HepG2 (cell line): Measurements from ENCODE around the gene RNF150. TPM values are rescaled to one million over a fixed set of nuclear protein-coding genes. Genes with fewer than 3 reads are reported as not detected.

Source experiments
- ATAC-seq: fragments of 200-7000 bp; cut with Tn5 transposase; 3 replicates; pipeline ENCODE4 v1.9.1; 2020; ENCODE audit warnings: mild to moderate bottlenecking, moderate library complexity
- BruUV-seq: library from RNA; stranded (reverse); fragments of 400-500 nt; replicated peaks from 2 replicates; lab custom pipeline; 2021; lab: Mats Ljungman, UMichigan
- CTCF ChIA-PET: fragments of 300-600 bp; formaldehyde crosslinking; extraction: SDS; loops from one replicate; lab custom pipeline; 2021; ENCODE audit warnings: low total read pairs, inconsistent platforms, low intra/inter-chr PET ratio; lab: Yijun Ruan, JAX
- POLR2A ChIA-PET: fragments of 350-600 bp; sonication (Branson Sonifier 250); formaldehyde crosslinking; loops from one replicate; lab custom pipeline; 2020; ENCODE audit warnings: antibody characterized with exemption, inconsistent platforms; lab: Yijun Ruan, JAX
- DNase-seq: peaks from one replicate; pipeline ENCODE4 v3.0.0-alpha.2; 2015; ENCODE audit warnings: low spot score
- FAIRE-seq: peaks from 3 replicates; lab custom pipeline; 2011; peaks lifted over from hg19 to GRCh38; lab: Jason Lieb, UNC
- H2AFZ ChIP-seq: one replicate; pipeline ENCODE4 v1.6.1; 2011; ENCODE audit warnings: low read length, inconsistent platforms
- H3K27ac ChIP-seq: fragments of 300-600 bp; 3 replicates; pipeline ENCODE4 v1.8.0; 2011; ENCODE audit warnings: mixed run types, mild to moderate bottlenecking, mixed read lengths, low read length, inconsistent platforms; ENCODE audit not compliant: insufficient read depth; ENCODE audit errors: extremely low read length
- H3K27me3 ChIP-seq, 2 experiments: fragments of 200-600 bp in 1 of 2; 2 replicates in 1 of 2; 3 replicates in 1 of 2; pipeline versions ENCODE4 v1.6.0 to v1.8.0; 2011; ENCODE audit warnings: low read length in 2 of 2, mild to moderate bottlenecking in 2 of 2, moderate library complexity in 2 of 2, inconsistent platforms in 1 of 2; ENCODE audit not compliant: insufficient read depth in 2 of 2, control insufficient read depth in 1 of 2
- H3K36me3 ChIP-seq, 2 experiments: fragments of 200-600 bp in 1 of 2; replicated peaks in 1 of 2; 2 replicates in 1 of 2; 3 replicates in 1 of 2; pipeline versions ENCODE4 v1.5.1 to v1.8.0; 2011; ENCODE audit warnings: low read length in 2 of 2, inconsistent platforms in 1 of 2; ENCODE audit not compliant: insufficient read depth in 2 of 2, control insufficient read depth in 1 of 2
- H3K4me1 ChIP-seq: 2 replicates; pipeline ENCODE4 v1.5.1; 2012; ENCODE audit warnings: low read length, inconsistent platforms; ENCODE audit not compliant: insufficient read depth
- H3K4me2 ChIP-seq: 2 replicates; pipeline ENCODE4 v1.6.0; 2011; ENCODE audit warnings: low read depth, low read length, inconsistent platforms
- H3K4me3 ChIP-seq, 3 experiments: fragments of 200-600 bp in 1 of 3; sonication (generic), shearing (Covaris generic) in 1 of 3; replicated peaks in 1 of 3; 2 replicates each; pipeline ENCODE4 v1.5.1; 2011 to 2016; ENCODE audit warnings: low read length in 3 of 3, inconsistent platforms in 2 of 3, low read depth in 2 of 3, mild to moderate bottlenecking in 2 of 3, control low read depth in 1 of 3, mixed read lengths in 1 of 3; ENCODE audit not compliant: insufficient read depth in 1 of 3
- H3K79me2 ChIP-seq: one replicate; pipeline ENCODE4 v1.6.1; 2011; ENCODE audit warnings: low read length, inconsistent platforms; ENCODE audit not compliant: insufficient read depth
- H3K9ac ChIP-seq: 2 replicates; pipeline ENCODE4 v1.6.0; 2011; ENCODE audit warnings: mild to moderate bottlenecking, low read depth, low read length, inconsistent platforms; ENCODE audit not compliant: insufficient read depth
- H3K9me3 ChIP-seq: 2 replicates; pipeline ENCODE4 v1.5.1; 2012; ENCODE audit warnings: mild to moderate bottlenecking, low read length
- H4K20me1 ChIP-seq: 2 replicates; pipeline ENCODE4 v1.6.0; 2011; ENCODE audit warnings: inconsistent platforms, mild to moderate bottlenecking, low read length, moderate library complexity; ENCODE audit not compliant: insufficient read depth
- BORCS8-MEF2B ChIP-seq: sonication (generic); formaldehyde crosslinking; IDR thresholded peaks from 2 replicates; pipeline ENCODE4 v1.8.0; 2022; ENCODE audit warnings: mild to moderate bottlenecking, missing genetic modification reagents
- MED13 ChIP-seq: sonication (generic); formaldehyde crosslinking; IDR thresholded peaks from 2 replicates; pipeline ENCODE4 v1.5.0; 2020; ENCODE audit warnings: missing genetic modification reagents
- MTA3 ChIP-seq: sonication (generic); formaldehyde crosslinking; IDR thresholded peaks from 2 replicates; pipeline ENCODE4 v1.4.0; 2020; ENCODE audit warnings: missing genetic modification reagents
- NAIF1 ChIP-seq: sonication (generic); formaldehyde crosslinking; IDR thresholded peaks from 2 replicates; pipeline ENCODE4 v1.5.0; 2020; ENCODE audit warnings: mild to moderate bottlenecking, missing genetic modification reagents, borderline replicate concordance
- PAX8 ChIP-seq: sonication (generic); formaldehyde crosslinking; IDR thresholded peaks from 2 replicates; pipeline ENCODE4 v1.8.0; 2022; ENCODE audit warnings: mild to moderate bottlenecking, missing genetic modification reagents, borderline replicate concordance
- TCF7 ChIP-seq: sonication (generic); IDR thresholded peaks from 2 replicates; pipeline ENCODE4 v1.6.1; 2016; ENCODE audit warnings: antibody characterized with exemption, low read depth
- ZNF598 ChIP-seq: sonication (generic); formaldehyde crosslinking; IDR thresholded peaks from 2 replicates; pipeline ENCODE4 v1.5.1; 2020; ENCODE audit warnings: mild to moderate bottlenecking, missing genetic modification reagents, borderline replicate concordance
- ZNF883 ChIP-seq: sonication (generic); formaldehyde crosslinking; IDR thresholded peaks from 2 replicates; pipeline ENCODE4 v1.5.1; 2020; ENCODE audit warnings: mild to moderate bottlenecking, missing genetic modification reagents; ENCODE audit errors: not compliant biosample characterization
- WGBS: methylation state at CpG from one replicate; pipeline ENCODE4 v1.1.6; 2017; ENCODE audit warnings: low lambda C conversion rate; 5-methylcytosine and 5-hydroxymethylcytosine counted together
- in situ Hi-C: cut with HindIII; loops from 2 replicates; pipeline ENCODE4 v1.10.0; 2017; ENCODE audit warnings: low pct_unique_long_range_greater_than_20kb; ENCODE audit not compliant: extremely low pct_ligation_motif_present
- intact Hi-C: fragments of 100-400 bp; cut with micrococcal nuclease; formaldehyde crosslinking; loops from one replicate; pipeline ENCODE4 v1.10.0; 2022; ENCODE audit not compliant: unreplicated experiment
- polyA plus RNA-seq, 8 experiments: library from polyadenylated mRNA; depleted of rRNA in 3 of 8; stranded (reverse) in 7 of 8; unstranded in 1 of 8; fragments of >200 nt; fragmentation: Illumina TruSeq in 4 of 8; extraction: Trizol in 4 of 8; gene quantifications; 2 replicates each; pipeline versions ENCODE4 v1.2.1 to v1.2.3, GENCODE V29; 2011 to 2016; ENCODE audit warnings: low read depth in 4 of 8, missing spikeins in 1 of 8, mixed read lengths in 1 of 8; ENCODE audit not compliant: insufficient read depth in 1 of 8
- total RNA-seq, 5 experiments: library from RNA; depleted of rRNA; stranded (reverse); fragments of >200 nt; fragmentation: Illumina TruSeq; extraction: Trizol; gene quantifications; 2 replicates each; pipeline ENCODE4 v1.2.3, GENCODE V29; 2016; ENCODE audit warnings: low read depth in 1 of 5

The RNF150 gene
- total and polyA plus RNA-seq, 2 of the 13 experiments (the other 11 are each of a cell fraction or from before 2014, with no cell fraction given), result 0.02 to 0.03 TPM

DNA sequence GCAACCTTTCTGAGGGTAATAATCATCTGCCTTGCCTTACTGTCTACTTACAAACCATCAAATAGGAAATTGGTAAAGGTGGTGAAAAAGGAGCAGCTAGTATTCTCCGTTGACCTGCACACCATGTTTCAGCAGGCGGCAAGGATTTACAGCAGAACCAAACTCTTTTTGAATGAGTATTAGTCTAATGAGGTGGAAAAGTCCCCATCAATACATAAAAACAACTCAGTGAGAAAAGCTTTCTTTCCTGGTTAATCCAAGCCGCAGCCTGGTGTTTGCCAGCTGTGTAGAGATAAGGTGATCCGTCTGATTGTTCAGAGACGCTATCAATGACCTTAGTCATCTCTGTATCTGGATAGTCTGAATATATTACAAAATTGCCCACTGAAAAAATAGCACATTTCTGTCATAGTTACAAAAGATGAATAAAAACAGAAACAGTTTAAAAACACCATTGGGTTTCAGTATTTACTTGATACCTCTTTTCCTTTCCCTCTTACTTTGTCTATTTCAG is 266.7 kb downstream of the RNF150 start:
- DNase-seq (no peak), FAIRE-seq (no peak), ATAC-seq (no peak)
- WGBS, result 41% methylated on average over 5 of the region's 5 CpGs
- Histone ChIP-seq H3K79me2 (no peaks in the 10 kb centered on the region), H3K9me3 (no peaks in the 10 kb centered on the region), H3K9ac (no peak overlapping the region), H3K27me3 (peaks cover 0 to 11% of the 10 kb centered on the region in 2 experiments; a peak in 1 of 5 replicates), H3K4me3 (no peak overlapping the region), H2AFZ (no peak overlapping the region), H3K36me3 (no peaks in the 10 kb centered on the region), H3K4me1 (no peaks in the 10 kb centered on the region), H3K27ac (no peak overlapping the region), H3K4me2 (no peak overlapping the region), H4K20me1 (no peaks in the 10 kb centered on the region)
- TF ChIP-seq MTA3 (CRISPR knock-in tag) (no peak), MED13 (CRISPR knock-in tag) (no peak), NAIF1 (CRISPR knock-in tag) (no peak), TCF7 (no peak), PAX8 (CRISPR knock-in tag) (no peak), BORCS8-MEF2B (CRISPR knock-in tag) (no peak), ZNF883 (CRISPR knock-in tag) (no peak), ZNF598 (CRISPR knock-in tag) (no peak)
- ChIA-PET CTCF (no interaction called here), POLR2A (no interaction called here)
- intact Hi-C loops, result no loop called here
- in situ Hi-C loops, result no loop called here
- no TSS peak for BruUV-seq
